Measurements from ENCODE around the gene CENPP. TPM values are rescaled to one million over a fixed set of nuclear protein-coding genes. Genes with fewer than 3 reads are reported as not detected.

CENPP gene
- polyA plus RNA-seq, 2 of the 4 experiments (the other 2 are of a cell fraction): 7.2 to 13.4 TPM

DNA sequence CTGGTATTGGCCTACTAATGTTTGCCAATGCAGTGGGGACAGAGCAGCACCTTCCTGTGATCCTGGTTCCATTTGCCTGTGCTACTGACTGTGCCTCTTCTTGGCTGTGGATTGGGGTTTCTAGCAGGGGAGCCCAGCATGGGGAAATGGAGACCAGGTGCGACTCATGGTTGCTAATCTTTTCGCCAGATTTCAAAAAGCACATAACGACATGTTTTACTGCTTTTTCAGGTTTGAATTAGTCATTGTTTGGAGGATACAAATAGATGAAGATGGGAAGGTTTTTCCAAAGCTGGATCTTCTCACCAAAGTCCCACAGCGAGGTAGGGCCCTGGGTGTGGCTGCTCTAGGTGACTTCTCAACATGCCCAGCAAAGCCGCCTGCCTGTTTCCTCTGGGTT lies 286.5 kb downstream of the CENPP start:
- Histone ChIP-seq H3K4me3 (no peak overlapping the region), H3K4me1 (no peaks in the 10 kb centered on the region), H3K4me2 (no peak overlapping the region), H3K9me3 (no peaks in the 10 kb centered on the region), H3K27ac (no peak overlapping the region)
- DNase-seq (ENCODE audit: low read depth in 1 of 2, low spot score in 1 of 2) (no peak), FAIRE-seq (no peak), ATAC-seq (no peak)
- CTCF ChIA-PET: interaction anchor here (1.6 kb wide), 1 partner anchor 9 kb away, joined by 5 read pairs; no protein-coding TSS in a partner anchor
- 93% methylated on average over 5 of the region's 5 CpGs for WGBS (ENCODE audit: missing lambda C conversion rate)
- POLR2A ChIA-PET: no interaction called here
- TF ChIP-seq BHLHE40 (IDR thresholded peaks at IDR 0.05; ENCODE audit: low read depth, low read length): no peak
- no peak for TF ChIP-seq RARB (CRISPR knock-in tag; IDR thresholded peaks at IDR 0.05)
- no peak for TF ChIP-seq HOXB5 (CRISPR knock-in tag; IDR thresholded peaks at IDR 0.05)

GRCh38 chr9:92612816-92613215 lies 287.1 kb downstream of the CENPP start:
- DNase-seq (ENCODE audit: low read depth in 1 of 2, low spot score in 1 of 2): no peak
- no peak overlapping the region for H3K27ac ChIP-seq
- 91% methylated on average over 11 of the region's 11 CpGs for WGBS (ENCODE audit: missing lambda C conversion rate)
- ChIA-PET CTCF (interaction anchor here (0.6 to 1.6 kb wide), 2 partner anchors 8 to 19 kb away, joined by 3 to 5 read pairs; no protein-coding TSS in a partner anchor), POLR2A (no interaction called here)
- ATAC-seq: no peak
- no peak for FAIRE-seq
- no peaks in the 10 kb centered on the region for H3K9me3 ChIP-seq
- H3K4me2 ChIP-seq: no peak overlapping the region
- TF ChIP-seq, protein P1, sequence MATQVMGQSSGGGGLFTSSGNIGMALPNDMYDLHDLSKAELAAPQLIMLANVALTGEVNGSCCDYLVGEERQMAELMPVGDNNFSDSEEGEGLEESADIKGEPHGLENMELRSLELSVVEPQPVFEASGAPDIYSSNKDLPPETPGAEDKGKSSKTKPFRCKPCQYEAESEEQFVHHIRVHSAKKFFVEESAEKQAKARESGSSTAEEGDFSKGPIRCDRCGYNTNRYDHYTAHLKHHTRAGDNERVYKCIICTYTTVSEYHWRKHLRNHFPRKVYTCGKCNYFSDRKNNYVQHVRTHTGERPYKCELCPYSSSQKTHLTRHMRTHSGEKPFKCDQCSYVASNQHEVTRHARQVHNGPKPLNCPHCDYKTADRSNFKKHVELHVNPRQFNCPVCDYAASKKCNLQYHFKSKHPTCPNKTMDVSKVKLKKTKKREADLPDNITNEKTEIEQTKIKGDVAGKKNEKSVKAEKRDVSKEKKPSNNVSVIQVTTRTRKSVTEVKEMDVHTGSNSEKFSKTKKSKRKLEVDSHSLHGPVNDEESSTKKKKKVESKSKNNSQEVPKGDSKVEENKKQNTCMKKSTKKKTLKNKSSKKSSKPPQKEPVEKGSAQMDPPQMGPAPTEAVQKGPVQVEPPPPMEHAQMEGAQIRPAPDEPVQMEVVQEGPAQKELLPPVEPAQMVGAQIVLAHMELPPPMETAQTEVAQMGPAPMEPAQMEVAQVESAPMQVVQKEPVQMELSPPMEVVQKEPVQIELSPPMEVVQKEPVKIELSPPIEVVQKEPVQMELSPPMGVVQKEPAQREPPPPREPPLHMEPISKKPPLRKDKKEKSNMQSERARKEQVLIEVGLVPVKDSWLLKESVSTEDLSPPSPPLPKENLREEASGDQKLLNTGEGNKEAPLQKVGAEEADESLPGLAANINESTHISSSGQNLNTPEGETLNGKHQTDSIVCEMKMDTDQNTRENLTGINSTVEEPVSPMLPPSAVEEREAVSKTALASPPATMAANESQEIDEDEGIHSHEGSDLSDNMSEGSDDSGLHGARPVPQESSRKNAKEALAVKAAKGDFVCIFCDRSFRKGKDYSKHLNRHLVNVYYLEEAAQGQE (IDR thresholded peaks at IDR 0.05): no peak
- TF ChIP-seq PHF8 (IDR thresholded peaks at IDR 0.05; ENCODE audit: borderline replicate concordance, low read depth) (no peak), BHLHE40 (IDR thresholded peaks at IDR 0.05; ENCODE audit: low read depth, low read length) (no peak), RCOR1 (IDR thresholded peaks at IDR 0.05; ENCODE audit: low read depth, low read length) (no peak), FOSL2 (IDR thresholded peaks at IDR 0.05) (no peak), FOSL2 (CRISPR knock-in tag; IDR thresholded peaks at IDR 0.05) (no peak), KDM5A (IDR thresholded peaks at IDR 0.05) (no peak), JUN (IDR thresholded peaks at IDR 0.05) (no peak), RFX5 (IDR thresholded peaks at IDR 0.05) (no peak), ZC3H11A (IDR thresholded peaks at IDR 0.05) (no peak), CHD4 (IDR thresholded peaks at IDR 0.05; ENCODE audit: borderline replicate concordance) (no peak), SREBF2 (IDR thresholded peaks at IDR 0.05) (no peak), MAFK (IDR thresholded peaks at IDR 0.05; ENCODE audit: partially characterized antibody) (no peak), CEBPB (IDR thresholded peaks at IDR 0.05) (no peak), ESRRA (IDR thresholded peaks at IDR 0.05; ENCODE audit: borderline replicate concordance, low read length) (no peak)
- TF ChIP-seq, protein P2, sequence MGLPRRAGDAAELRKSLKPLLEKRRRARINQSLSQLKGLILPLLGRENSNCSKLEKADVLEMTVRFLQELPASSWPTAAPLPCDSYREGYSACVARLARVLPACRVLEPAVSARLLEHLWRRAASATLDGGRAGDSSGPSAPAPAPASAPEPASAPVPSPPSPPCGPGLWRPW (IDR thresholded peaks at IDR 0.05): no peak
- TF ChIP-seq, protein P3, sequence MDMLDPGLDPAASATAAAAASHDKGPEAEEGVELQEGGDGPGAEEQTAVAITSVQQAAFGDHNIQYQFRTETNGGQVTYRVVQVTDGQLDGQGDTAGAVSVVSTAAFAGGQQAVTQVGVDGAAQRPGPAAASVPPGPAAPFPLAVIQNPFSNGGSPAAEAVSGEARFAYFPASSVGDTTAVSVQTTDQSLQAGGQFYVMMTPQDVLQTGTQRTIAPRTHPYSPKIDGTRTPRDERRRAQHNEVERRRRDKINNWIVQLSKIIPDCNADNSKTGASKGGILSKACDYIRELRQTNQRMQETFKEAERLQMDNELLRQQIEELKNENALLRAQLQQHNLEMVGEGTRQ (IDR thresholded peaks at IDR 0.05): no peak
- TF ChIP-seq, protein P4, sequence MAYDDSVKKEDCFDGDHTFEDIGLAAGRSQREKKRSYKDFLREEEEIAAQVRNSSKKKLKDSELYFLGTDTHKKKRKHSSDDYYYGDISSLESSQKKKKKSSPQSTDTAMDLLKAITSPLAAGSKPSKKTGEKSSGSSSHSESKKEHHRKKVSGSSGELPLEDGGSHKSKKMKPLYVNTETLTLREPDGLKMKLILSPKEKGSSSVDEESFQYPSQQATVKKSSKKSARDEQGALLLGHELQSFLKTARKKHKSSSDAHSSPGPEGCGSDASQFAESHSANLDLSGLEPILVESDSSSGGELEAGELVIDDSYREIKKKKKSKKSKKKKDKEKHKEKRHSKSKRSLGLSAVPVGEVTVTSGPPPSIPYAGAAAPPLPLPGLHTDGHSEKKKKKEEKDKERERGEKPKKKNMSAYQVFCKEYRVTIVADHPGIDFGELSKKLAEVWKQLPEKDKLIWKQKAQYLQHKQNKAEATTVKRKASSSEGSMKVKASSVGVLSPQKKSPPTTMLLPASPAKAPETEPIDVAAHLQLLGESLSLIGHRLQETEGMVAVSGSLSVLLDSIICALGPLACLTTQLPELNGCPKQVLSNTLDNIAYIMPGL (CRISPR knock-in tag; IDR thresholded peaks at IDR 0.05; ENCODE audit: borderline replicate concordance): no peak
- TF ChIP-seq, protein P5, sequence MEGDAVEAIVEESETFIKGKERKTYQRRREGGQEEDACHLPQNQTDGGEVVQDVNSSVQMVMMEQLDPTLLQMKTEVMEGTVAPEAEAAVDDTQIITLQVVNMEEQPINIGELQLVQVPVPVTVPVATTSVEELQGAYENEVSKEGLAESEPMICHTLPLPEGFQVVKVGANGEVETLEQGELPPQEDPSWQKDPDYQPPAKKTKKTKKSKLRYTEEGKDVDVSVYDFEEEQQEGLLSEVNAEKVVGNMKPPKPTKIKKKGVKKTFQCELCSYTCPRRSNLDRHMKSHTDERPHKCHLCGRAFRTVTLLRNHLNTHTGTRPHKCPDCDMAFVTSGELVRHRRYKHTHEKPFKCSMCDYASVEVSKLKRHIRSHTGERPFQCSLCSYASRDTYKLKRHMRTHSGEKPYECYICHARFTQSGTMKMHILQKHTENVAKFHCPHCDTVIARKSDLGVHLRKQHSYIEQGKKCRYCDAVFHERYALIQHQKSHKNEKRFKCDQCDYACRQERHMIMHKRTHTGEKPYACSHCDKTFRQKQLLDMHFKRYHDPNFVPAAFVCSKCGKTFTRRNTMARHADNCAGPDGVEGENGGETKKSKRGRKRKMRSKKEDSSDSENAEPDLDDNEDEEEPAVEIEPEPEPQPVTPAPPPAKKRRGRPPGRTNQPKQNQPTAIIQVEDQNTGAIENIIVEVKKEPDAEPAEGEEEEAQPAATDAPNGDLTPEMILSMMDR (IDR thresholded peaks at IDR 0.05): no peak
- TF ChIP-seq, protein P6, sequence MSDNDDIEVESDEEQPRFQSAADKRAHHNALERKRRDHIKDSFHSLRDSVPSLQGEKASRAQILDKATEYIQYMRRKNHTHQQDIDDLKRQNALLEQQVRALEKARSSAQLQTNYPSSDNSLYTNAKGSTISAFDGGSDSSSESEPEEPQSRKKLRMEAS (IDR thresholded peaks at IDR 0.05): no peak
- no peak overlapping the region for H3K4me3 ChIP-seq
- no peaks in the 10 kb centered on the region for H3K4me1 ChIP-seq

Data from A549 (cell line).